ENCODE data around the gene SNN.

The SNN gene

DNA sequence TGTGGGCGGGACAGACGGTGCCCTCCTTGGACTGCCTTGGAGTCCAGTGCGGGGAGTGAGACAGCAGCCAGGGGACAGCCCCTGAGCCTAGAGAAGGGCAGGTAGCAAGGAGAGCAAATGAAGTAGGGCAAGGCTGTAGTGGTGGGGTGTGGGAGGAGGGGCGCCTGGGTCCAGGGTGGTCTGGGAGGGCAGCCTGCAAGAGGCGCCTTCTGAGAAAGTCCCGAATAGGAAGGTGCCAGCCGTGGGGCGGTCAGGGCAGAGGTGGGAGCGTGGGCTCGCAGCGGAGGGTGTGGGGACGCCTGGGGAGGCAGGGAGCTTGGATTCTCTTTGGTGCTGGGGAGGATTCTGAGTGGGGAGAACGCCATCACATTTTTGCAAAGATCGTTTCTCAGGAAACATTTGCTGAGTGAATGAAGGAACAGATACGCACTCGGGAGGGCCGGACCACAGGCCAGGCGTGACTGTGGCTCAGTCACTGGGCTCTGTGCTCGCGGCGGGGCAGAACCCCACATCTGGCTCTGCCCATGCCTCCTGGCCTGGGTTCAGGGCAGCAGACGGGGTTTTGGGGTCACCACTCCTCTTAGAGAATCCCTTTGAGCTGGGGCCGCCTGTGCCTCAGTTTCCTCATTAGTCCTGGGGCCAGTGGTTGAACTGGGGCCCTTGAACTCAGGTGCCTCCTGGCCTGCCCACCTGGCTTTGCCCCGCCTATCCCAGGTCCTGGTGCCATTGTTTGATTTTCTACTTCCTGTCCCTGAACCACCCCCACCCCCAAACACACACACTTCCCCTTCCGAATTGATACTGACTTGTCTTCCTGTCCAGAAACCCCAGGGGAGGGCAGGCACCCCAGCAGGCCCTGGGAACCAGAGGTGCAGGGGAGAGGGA lies 4.2 kb downstream of the SNN start:
- Histone ChIP-seq H3K9ac (ENCODE audit: low read length) (no peak overlapping the region), H4K12ac (ENCODE audit: low read depth, low read length) (no peak overlapping the region)
- no CpG with 5 or more reads among the region's 25 CpGs for WGBS (ENCODE audit: extremely low coverage, insufficient coverage, insufficient read length)

DNA sequence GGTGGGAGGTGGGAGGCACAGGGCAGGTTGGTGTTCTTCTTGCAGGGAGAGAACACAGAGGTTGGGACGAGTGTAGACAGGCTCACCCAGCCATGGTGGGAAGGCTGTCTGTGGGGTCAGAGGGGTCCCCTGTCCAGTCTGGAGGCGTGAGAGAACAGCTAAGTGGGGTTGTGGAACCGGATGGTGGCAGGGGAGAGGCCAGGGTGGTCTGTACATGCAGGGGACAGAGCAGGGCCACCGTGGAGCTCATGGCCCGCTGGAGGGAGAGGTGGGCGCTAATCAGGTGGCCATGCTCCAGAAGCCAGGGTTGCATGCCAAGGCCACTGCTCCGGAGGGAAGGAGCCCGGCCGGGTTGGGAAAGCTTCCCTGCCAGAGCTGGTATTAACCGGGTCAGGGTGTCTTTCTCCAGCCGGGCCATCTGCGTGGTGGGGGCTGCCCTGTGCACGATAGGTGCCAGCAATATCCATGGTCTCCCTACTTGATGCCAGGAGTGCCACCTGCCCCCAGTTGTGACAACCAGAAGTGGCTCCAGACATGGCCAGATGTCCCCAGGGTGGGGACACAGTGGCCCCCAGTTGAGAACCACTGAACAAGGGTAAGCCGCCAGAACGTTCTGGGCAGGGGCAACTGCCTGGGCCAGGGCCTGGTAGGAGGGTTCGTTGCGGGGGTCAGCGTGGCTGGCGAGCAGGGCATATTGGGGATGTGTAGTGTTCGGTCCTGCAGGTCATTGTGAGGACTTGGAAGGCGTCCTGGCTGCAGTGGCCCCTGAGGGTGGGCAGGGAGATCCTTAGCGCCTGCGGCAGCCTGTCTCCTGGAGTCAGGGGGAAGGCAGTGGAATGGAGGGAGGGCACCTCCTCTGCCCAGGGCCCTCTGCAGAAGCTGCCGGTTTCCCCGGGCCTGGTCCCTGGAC lies 5.1 kb downstream of the SNN start:
- Histone ChIP-seq H3K9ac (ENCODE audit: low read length) (no peak overlapping the region), H3K36me3 (ENCODE audit: control insufficient read depth in 1 of 2, insufficient read depth in 2 of 2, low read length in 2 of 2) (peaks cover 26 to 33% of the 10 kb centered on the region in 2 experiments), H4K12ac (ENCODE audit: low read depth, low read length) (no peak overlapping the region), H3K27me3 (ENCODE audit: insufficient read depth, low read length) (no peaks in the 10 kb centered on the region), H3K79me2 (ENCODE audit: control insufficient read depth, insufficient read depth, low read length, poor library complexity) (peaks cover 15% of the 10 kb centered on the region), H2BK120ac (ENCODE audit: insufficient read depth, low read length, poor library complexity) (no peak overlapping the region), H2BK12ac (ENCODE audit: low read length) (peak overlapping the region; percentile 9), H3K4me2 (ENCODE audit: low read length) (no peak overlapping the region), H3K4ac (ENCODE audit: low read depth, low read length) (no peak overlapping the region), H4K8ac (ENCODE audit: low read depth, low read length) (no peak overlapping the region), H2AFZ (ENCODE audit: insufficient read depth, low read length, poor library complexity) (no peak overlapping the region), H3K27ac (ENCODE audit: low read depth, low read length) (no peak overlapping the region), H4K91ac (ENCODE audit: low read depth, low read length) (peak overlapping the region; percentile 33), H3K4me1 (ENCODE audit: control insufficient read depth in 1 of 2, insufficient read depth in 2 of 2, low read length in 2 of 2) (peaks cover 41 to 50% of the 10 kb centered on the region in 2 experiments), H3K23ac (ENCODE audit: low read length) (no peak overlapping the region), H3K9me3 (ENCODE audit: insufficient read depth, low read depth, low read length) (peaks cover 4% of the 10 kb centered on the region), H3K14ac (ENCODE audit: low read length) (no peak overlapping the region), H3K4me3 (ENCODE audit: low read depth, low read length) (no peak overlapping the region), H2AK5ac (ENCODE audit: low read length) (no peak overlapping the region), H2BK5ac (ENCODE audit: low read depth, low read length, poor library complexity) (no peak overlapping the region), H3K79me1 (ENCODE audit: low read length) (peaks cover 8% of the 10 kb centered on the region), H3K18ac (ENCODE audit: low read length) (peak overlapping the region; percentile 20)
- no peak for DNase-seq
- no CpG with 5 or more reads among the region's 25 CpGs for WGBS (ENCODE audit: extremely low coverage, insufficient coverage, insufficient read length)

More for the DNA sequence above, 4.2 kb downstream of the SNN start:
- Histone ChIP-seq H3K23ac (ENCODE audit: low read length) (no peak overlapping the region), H3K18ac (ENCODE audit: low read length) (peak overlapping the region; percentile 34), H3K4me2 (ENCODE audit: low read length) (no peak overlapping the region), H3K27ac (ENCODE audit: low read depth, low read length) (no peak overlapping the region), H3K36me3 (ENCODE audit: control insufficient read depth in 1 of 2, insufficient read depth in 2 of 2, low read length in 2 of 2) (peaks cover 17 to 24% of the 10 kb centered on the region in 2 experiments), H3K14ac (ENCODE audit: low read length) (peak overlapping the region; percentile 17), H4K91ac (ENCODE audit: low read depth, low read length) (no peak overlapping the region), H2BK12ac (ENCODE audit: low read length) (no peak overlapping the region), H2BK5ac (ENCODE audit: low read depth, low read length, poor library complexity) (no peak overlapping the region), H3K9me3 (ENCODE audit: insufficient read depth, low read depth, low read length) (peaks cover 6% of the 10 kb centered on the region), H3K4ac (ENCODE audit: low read depth, low read length) (peak overlapping the region; percentile 31), H2AFZ (ENCODE audit: insufficient read depth, low read length, poor library complexity) (peak overlapping the region; percentile 23), H2BK120ac (ENCODE audit: insufficient read depth, low read length, poor library complexity) (no peak overlapping the region), H3K79me1 (ENCODE audit: low read length) (peaks cover 8% of the 10 kb centered on the region), H3K27me3 (ENCODE audit: insufficient read depth, low read length) (no peaks in the 10 kb centered on the region), H2AK5ac (ENCODE audit: low read length) (no peak overlapping the region), H3K4me1 (ENCODE audit: control insufficient read depth in 1 of 2, insufficient read depth in 2 of 2, low read length in 2 of 2) (peaks cover 39 to 54% of the 10 kb centered on the region in 2 experiments), H3K4me3 (ENCODE audit: low read depth, low read length) (no peak overlapping the region), H3K79me2 (ENCODE audit: control insufficient read depth, insufficient read depth, low read length, poor library complexity) (peaks cover 15% of the 10 kb centered on the region), H4K8ac (ENCODE audit: low read depth, low read length) (no peak overlapping the region)
- DNase-seq, result no peak

DNA sequence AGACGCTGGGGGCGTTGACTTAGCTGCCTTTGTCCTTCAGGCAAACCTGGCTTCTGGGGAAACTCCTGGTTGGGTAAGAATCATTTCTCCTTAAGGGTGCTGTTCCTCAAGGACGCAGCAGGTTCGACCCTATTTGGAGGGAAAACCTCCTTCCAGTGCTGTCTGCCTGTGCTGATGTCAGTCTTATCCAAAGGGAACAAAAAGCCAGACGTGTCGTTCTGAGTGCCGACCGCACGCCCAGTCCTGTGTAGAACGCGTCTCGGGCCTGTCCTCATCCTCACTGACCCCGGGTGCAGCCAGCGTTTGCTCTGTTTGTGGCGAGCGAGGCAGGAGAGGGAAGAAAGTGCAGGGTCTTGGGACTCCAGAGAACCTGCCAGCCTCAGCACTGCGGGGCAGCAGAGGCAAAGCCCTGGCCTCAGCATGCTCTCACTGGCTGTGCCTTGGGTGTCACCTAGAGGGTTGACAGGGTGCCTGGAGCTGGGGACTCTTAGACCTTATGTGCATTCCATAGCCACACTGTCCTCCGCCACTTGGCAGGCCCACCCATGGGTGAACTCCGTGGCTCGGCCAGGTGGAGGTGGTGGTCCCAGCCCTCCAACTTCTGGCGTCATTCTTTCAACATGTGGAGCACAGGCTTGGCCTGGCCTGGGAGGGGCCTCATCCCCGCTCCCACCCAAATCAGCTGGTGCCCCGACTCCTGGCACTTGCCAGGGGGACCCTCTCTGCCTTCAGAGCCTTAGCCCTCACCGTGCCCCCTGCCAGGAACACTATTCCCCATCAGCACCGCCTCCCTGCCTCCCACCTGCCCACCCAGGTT lies 6.0 kb downstream of the SNN start:
- no peak for DNase-seq
- WGBS (ENCODE audit: extremely low coverage, insufficient coverage, insufficient read length), result no CpG with 5 or more reads among the region's 25 CpGs
- Histone ChIP-seq H3K36me3 (ENCODE audit: control insufficient read depth in 1 of 2, insufficient read depth in 2 of 2, low read length in 2 of 2) (peaks cover 30 to 37% of the 10 kb centered on the region in 2 experiments), H3K18ac (ENCODE audit: low read length) (peak overlapping the region; percentile 8), H4K91ac (ENCODE audit: low read depth, low read length) (no peak overlapping the region), H3K23ac (ENCODE audit: low read length) (no peak overlapping the region), H3K79me2 (ENCODE audit: control insufficient read depth, insufficient read depth, low read length, poor library complexity) (peaks cover 8% of the 10 kb centered on the region), H3K4me2 (ENCODE audit: low read length) (no peak overlapping the region), H3K4me3 (ENCODE audit: low read depth, low read length) (no peak overlapping the region), H3K14ac (ENCODE audit: low read length) (peak overlapping the region; percentile 8), H3K27ac (ENCODE audit: low read depth, low read length) (no peak overlapping the region), H4K12ac (ENCODE audit: low read depth, low read length) (no peak overlapping the region), H3K9me3 (ENCODE audit: insufficient read depth, low read depth, low read length) (peaks cover 2% of the 10 kb centered on the region), H4K8ac (ENCODE audit: low read depth, low read length) (peak overlapping the region; percentile 1), H3K9ac (ENCODE audit: low read length) (no peak overlapping the region), H2AFZ (ENCODE audit: insufficient read depth, low read length, poor library complexity) (peak overlapping the region; percentile 6), H3K4me1 (ENCODE audit: control insufficient read depth in 1 of 2, insufficient read depth in 2 of 2, low read length in 2 of 2) (peaks cover 39 to 47% of the 10 kb centered on the region in 2 experiments), H2BK120ac (ENCODE audit: insufficient read depth, low read length, poor library complexity) (peak overlapping the region; percentile 13), H3K79me1 (ENCODE audit: low read length) (peaks cover 2% of the 10 kb centered on the region), H2BK5ac (ENCODE audit: low read depth, low read length, poor library complexity) (no peak overlapping the region), H3K4ac (ENCODE audit: low read depth, low read length) (no peak overlapping the region), H3K27me3 (ENCODE audit: insufficient read depth, low read length) (no peaks in the 10 kb centered on the region), H2AK5ac (ENCODE audit: low read length) (peak overlapping the region; percentile 10), H2BK12ac (ENCODE audit: low read length) (no peak overlapping the region)

Measured in trophoblast cell (in vitro differentiated cells and primary cell).